Stimulated activated naive CD8-positive, alpha-beta T cell treated with anti-CD3 and anti-CD28 coated beads, Interleukin-15, Interleukin-2, amounts not matched to agents 100 ng/mL and 50 ng/mL, for 24 hours (primary cell): Measurements from ENCODE around the gene STIMATE.

Experiments
- H3K27ac Mint-ChIP-seq: one replicate; pipeline ENCODE4 v1.8.0; 2021; ENCODE audit warnings: mild to moderate bottlenecking, mixed read lengths
- H3K27me3 Mint-ChIP-seq: one replicate; pipeline ENCODE4 v1.8.0; 2021; ENCODE audit warnings: mixed read lengths
- H3K36me3 Mint-ChIP-seq: one replicate; pipeline ENCODE4 v1.8.0; 2021; ENCODE audit warnings: low read depth, mixed read lengths
- H3K4me1 Mint-ChIP-seq: one replicate; pipeline ENCODE4 v1.8.0; 2021; ENCODE audit warnings: low read depth, mixed read lengths
- H3K4me3 Mint-ChIP-seq: one replicate; pipeline ENCODE4 v1.8.0; 2021; ENCODE audit warnings: mild to moderate bottlenecking, mixed read lengths
- H3K9me3 Mint-ChIP-seq: one replicate; pipeline ENCODE4 v1.8.0; 2021; ENCODE audit warnings: mixed read lengths

The STIMATE gene

DNA sequence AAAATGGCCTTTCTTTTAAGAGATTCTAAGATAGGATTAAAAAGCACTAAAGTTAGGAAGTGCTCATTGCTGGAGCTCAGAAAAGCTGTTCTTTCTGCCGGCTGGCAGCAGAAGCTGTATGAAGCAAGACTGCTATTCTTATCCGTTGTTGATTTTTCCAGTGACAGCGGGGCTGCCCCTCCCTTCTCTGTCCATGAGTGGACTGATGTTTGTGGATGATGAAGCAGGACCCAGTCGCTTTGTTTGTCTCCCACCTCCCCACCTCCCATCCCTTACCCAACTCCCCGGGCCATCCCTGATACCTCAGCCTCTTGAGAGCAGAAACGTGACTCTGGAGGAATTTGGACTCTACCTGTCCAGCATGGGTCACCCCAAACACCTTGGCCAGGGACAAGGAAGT is 52.2 kb downstream of the STIMATE start:
- Mint-ChIP-seq H3K4me1 (peaks cover under 1% of the 10 kb centered on the region), H3K27me3 (no peaks in the 10 kb centered on the region)

DNA sequence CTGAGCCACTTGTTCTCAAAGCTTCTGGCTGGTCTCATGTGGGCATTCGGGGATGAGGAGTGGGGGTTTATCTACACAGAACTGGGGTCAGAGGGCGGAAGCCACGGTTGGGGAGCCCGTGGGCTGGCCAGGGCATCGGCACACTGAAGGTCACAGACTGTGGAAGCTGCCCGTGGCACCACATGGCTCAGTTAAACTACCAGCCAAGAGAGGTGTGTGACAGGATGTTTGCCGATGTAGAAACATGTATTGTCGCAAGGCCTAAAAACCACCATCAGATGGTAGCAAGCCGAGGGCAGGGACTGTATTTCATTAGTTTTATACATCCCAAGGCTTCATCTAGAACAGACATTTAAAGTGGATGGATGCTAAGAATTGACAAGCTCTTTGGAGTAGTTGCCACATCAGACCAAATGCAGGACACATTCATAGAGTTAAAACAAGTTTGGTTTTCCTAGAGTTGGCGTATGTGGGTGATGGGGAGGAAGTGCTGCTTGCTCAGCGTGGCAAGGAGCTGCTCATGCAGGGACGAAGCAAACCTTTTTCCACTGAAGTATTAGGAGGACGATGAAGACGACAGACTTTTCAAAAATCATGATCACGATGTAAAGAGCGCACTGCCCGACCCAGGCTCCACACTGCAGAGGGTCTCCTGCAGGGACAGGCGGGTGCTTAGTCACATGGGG is 52.9 kb downstream of the STIMATE start:
- no peaks in the 10 kb centered on the region for H3K27me3 Mint-ChIP-seq
- no peak overlapping the region for H3K27ac Mint-ChIP-seq
- no peaks in the 10 kb centered on the region for H3K9me3 Mint-ChIP-seq
- no peak overlapping the region for H3K4me3 Mint-ChIP-seq
- peaks cover 30% of the 10 kb centered on the region for H3K36me3 Mint-ChIP-seq
- peaks cover 8% of the 10 kb centered on the region for H3K4me1 Mint-ChIP-seq

More for the DNA sequence above, 52.2 kb downstream of the STIMATE start:
- Mint-ChIP-seq H3K9me3 (no peaks in the 10 kb centered on the region), H3K36me3 (peaks cover 30% of the 10 kb centered on the region), H3K27ac (no peak overlapping the region), H3K4me3 (no peak overlapping the region)

DNA sequence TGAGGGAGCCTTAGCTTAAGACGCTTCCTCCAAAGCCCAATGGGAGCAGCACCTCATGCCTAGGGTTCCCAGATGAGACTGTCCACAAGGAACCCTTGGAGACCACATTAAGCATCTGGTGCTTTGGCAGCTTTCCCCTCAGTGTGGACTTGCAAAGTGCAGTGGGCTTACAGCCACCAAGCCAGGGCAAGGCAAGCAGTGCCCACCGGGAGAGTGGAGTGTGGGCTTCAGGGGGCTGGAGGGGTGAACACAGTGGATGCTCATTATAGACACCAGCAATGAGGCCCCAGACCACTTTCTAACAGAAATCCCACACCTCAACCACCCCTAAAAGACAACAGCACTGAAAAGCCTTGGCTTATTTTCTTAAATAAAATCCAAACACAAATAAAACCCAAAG is 53.5 kb downstream of the STIMATE start:
- Mint-ChIP-seq H3K36me3 (peaks cover 29% of the 10 kb centered on the region), H3K27ac (no peak overlapping the region), H3K27me3 (no peaks in the 10 kb centered on the region), H3K9me3 (no peaks in the 10 kb centered on the region), H3K4me1 (peaks cover 12% of the 10 kb centered on the region), H3K4me3 (no peak overlapping the region)

DNA sequence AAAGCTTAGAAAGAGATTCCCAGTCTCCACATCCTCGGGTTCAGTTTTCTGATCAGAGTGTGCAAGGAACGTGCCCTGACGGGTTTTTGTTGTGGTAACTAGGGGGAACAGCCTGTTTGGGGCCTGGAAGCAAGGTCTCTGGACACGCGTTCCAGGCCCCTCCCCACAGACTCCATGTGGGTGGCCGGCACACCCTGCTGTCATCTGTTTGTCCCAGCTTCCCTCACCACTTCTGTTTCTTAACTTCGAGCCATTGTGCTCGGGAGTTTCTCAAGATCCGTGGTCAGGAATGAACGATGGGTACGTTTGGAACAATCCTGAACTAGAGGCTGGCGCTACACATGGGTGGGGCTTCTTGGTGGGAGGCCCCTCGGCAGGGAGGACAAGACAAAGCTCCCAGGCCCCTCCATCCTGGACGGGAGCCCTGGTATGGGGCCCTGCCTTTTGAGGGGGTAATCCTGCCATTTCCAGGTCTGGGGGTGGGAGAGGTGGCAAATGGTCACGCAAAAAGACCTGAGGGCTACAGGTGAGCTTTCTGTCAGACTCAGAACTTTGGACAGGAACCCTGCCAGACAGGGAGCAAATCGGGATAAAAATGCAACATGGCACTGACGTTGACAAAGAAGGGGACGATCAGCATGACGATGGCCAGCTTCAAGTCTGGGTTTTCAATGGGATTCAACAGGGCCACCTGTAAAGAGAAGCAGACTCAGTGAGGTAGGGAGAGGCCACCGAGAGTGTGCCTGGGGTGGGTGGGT is 54.1 kb downstream of the STIMATE start:
- Mint-ChIP-seq H3K27me3 (no peaks in the 10 kb centered on the region), H3K9me3 (no peaks in the 10 kb centered on the region), H3K27ac (no peak overlapping the region), H3K36me3 (peaks cover 26% of the 10 kb centered on the region), H3K4me3 (no peak overlapping the region), H3K4me1 (peaks cover 18% of the 10 kb centered on the region)

- peaks cover 29% of the 10 kb centered on the region for H3K36me3 Mint-ChIP-seq
- no peak overlapping the region for H3K27ac Mint-ChIP-seq
- H3K9me3 Mint-ChIP-seq: no peaks in the 10 kb centered on the region
- peaks cover 26% of the 10 kb centered on the region for H3K4me1 Mint-ChIP-seq
- no peaks in the 10 kb centered on the region for H3K27me3 Mint-ChIP-seq
- no peak overlapping the region for H3K4me3 Mint-ChIP-seq
These were observed 54.9 kb downstream of the STIMATE start for GRCh38 chr3:52842424-52842823.

GRCh38 chr3:52841981-52842340 is 55.4 kb downstream of the STIMATE start:
- Mint-ChIP-seq H3K4me3 (no peak overlapping the region), H3K27ac (no peak overlapping the region), H3K36me3 (peaks cover 30% of the 10 kb centered on the region), H3K9me3 (no peaks in the 10 kb centered on the region), H3K4me1 (peaks cover 27% of the 10 kb centered on the region), H3K27me3 (no peaks in the 10 kb centered on the region)

GRCh38 chr3:52841211-52841980 is 56.0 kb downstream of the STIMATE start:
- peaks cover 27% of the 10 kb centered on the region for H3K4me1 Mint-ChIP-seq
- no peaks in the 10 kb centered on the region for H3K9me3 Mint-ChIP-seq
- peaks cover 30% of the 10 kb centered on the region for H3K36me3 Mint-ChIP-seq
- H3K27ac Mint-ChIP-seq: no peak overlapping the region
- no peak overlapping the region for H3K4me3 Mint-ChIP-seq
- no peaks in the 10 kb centered on the region for H3K27me3 Mint-ChIP-seq

GRCh38 chr3:52839892-52840545 is 57.3 kb downstream of the STIMATE start:
- H3K27ac Mint-ChIP-seq: no peak overlapping the region
- H3K4me1 Mint-ChIP-seq: peaks cover 27% of the 10 kb centered on the region

DNA sequence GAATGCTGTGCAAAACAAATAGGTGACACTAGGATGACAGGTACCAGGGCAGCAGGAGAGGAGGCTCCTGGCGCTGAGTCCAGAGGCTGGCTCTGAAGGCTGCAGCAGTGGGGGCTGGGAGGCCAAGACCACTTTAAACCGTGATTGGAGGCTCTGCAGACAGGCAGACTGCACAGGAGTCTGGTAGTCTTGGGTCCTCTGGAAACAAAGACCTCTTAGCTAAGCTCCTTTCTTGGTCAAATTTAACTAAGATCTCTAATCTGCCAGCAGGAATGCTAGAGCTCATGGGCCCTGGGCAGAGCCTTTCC is 58.1 kb downstream of the STIMATE start:
- peaks cover 25% of the 10 kb centered on the region for H3K36me3 Mint-ChIP-seq
- peaks cover 27% of the 10 kb centered on the region for H3K4me1 Mint-ChIP-seq
- H3K9me3 Mint-ChIP-seq: no peaks in the 10 kb centered on the region
- no peak overlapping the region for H3K4me3 Mint-ChIP-seq
- H3K27ac Mint-ChIP-seq: no peak overlapping the region
- no peaks in the 10 kb centered on the region for H3K27me3 Mint-ChIP-seq

More at GRCh38 chr3:52839892-52840545, 57.3 kb downstream of the STIMATE start:
- Mint-ChIP-seq H3K27me3 (no peaks in the 10 kb centered on the region), H3K9me3 (no peaks in the 10 kb centered on the region), H3K4me3 (no peak overlapping the region), H3K36me3 (peaks cover 30% of the 10 kb centered on the region)

GRCh38 chr3:52838561-52839267 is 58.6 kb downstream of the STIMATE start:
- no peak overlapping the region for H3K27ac Mint-ChIP-seq
- no peak overlapping the region for H3K4me3 Mint-ChIP-seq
- H3K4me1 Mint-ChIP-seq: peaks cover 27% of the 10 kb centered on the region
- H3K9me3 Mint-ChIP-seq: no peaks in the 10 kb centered on the region
- H3K27me3 Mint-ChIP-seq: no peaks in the 10 kb centered on the region
- H3K36me3 Mint-ChIP-seq: peaks cover 23% of the 10 kb centered on the region

DNA sequence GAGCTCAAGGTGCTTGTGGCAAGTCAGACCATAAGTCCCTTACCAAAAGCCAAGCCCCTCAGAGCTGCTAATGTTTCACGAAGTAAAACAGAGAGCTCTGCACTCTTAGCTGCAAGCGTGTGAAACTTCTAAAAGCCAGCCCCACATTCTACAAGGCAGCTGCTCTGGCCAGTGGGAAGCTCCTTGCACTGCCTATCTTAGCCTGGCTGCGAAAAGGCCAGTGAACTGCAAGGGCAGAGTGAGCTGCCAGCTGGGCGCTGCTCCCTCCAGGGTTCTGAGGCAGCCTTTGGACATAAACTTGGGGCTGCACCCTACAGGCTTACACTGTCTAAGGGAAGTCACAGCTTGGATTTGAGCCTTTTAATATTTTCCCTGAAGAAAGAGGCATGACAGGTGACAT is 60.4 kb downstream of the STIMATE start:
- H3K4me3 Mint-ChIP-seq: no peak overlapping the region
- H3K4me1 Mint-ChIP-seq: peaks cover 27% of the 10 kb centered on the region
- no peak overlapping the region for H3K27ac Mint-ChIP-seq
- H3K9me3 Mint-ChIP-seq: no peaks in the 10 kb centered on the region
- peaks cover 16% of the 10 kb centered on the region for H3K36me3 Mint-ChIP-seq
- H3K27me3 Mint-ChIP-seq: no peaks in the 10 kb centered on the region

DNA sequence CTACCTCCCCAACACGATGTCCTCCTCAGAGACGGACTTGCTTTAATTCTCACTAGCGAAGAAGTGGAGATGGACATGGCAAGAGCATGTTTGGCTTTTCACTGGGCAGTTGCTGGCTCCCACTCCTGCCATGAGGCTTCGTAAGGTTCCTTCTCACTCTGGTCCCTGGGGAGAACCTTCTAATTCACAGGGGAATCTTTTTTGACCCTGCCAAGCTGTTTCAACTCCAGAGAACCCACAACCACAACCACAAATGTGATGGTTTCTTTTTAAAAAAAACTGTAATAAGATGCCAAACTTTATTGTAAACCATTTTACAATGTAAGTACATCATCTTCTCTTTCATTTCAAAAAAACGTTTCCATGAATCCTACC is 60.9 kb downstream of the STIMATE start:
- no peaks in the 10 kb centered on the region for H3K27me3 Mint-ChIP-seq
- H3K4me3 Mint-ChIP-seq: no peak overlapping the region
- peaks cover 27% of the 10 kb centered on the region for H3K4me1 Mint-ChIP-seq
- H3K9me3 Mint-ChIP-seq: no peaks in the 10 kb centered on the region
- H3K27ac Mint-ChIP-seq: no peak overlapping the region
- peaks cover 11% of the 10 kb centered on the region for H3K36me3 Mint-ChIP-seq

GRCh38 chr3:52835766-52836470 is 61.4 kb downstream of the STIMATE start:
- H3K9me3 Mint-ChIP-seq: no peaks in the 10 kb centered on the region
- no peak overlapping the region for H3K4me3 Mint-ChIP-seq
- H3K36me3 Mint-ChIP-seq: peaks cover 5% of the 10 kb centered on the region
- no peaks in the 10 kb centered on the region for H3K27me3 Mint-ChIP-seq
- H3K27ac Mint-ChIP-seq: no peak overlapping the region
- peaks cover 31% of the 10 kb centered on the region for H3K4me1 Mint-ChIP-seq

DNA sequence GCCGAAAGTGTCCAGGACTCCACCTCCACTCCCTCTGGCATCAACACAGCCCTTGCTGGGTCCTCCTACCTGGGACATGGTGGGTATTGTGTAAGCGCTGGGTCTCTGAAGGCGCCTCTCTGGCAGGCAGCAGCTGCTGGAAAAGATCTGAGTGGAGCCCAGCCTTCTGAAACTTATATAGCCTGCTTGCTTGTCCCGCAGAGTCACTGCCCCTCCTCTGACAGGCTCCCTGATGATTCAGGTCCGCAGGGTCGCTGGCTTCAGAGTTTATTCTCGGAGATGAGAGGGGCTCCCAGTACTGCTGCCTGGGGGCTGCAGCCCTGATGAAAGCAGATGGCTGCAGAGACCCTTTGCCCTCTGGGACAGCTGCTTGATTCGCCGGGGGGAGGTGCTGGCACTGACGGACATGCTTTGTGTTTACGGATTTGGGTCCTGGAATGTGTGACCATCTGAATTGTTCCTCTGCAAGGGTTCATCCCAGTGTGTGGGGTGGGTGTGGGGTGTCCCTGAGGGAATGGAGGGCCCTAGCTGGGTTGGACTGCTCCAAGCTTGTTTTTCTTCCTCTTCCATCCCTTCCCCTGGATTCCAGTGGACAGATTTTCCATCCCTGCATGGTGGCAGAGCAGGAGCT is 62.4 kb downstream of the STIMATE start, which contains the start of gene MUSTN1:
Gene MUSTN1, minus strand, starts transcription at position 149 of the 631 bp plus-strand sequence. Its CDS starts 71 bp downstream, at position 78.
- Mint-ChIP-seq H3K9me3 (no peaks in the 10 kb centered on the region), H3K27me3 (no peaks in the 10 kb centered on the region), H3K36me3 (peaks cover 5% of the 10 kb centered on the region), H3K4me3 (no peak within 1 kb of the TSS), H3K4me1 (peaks cover 29% of the 10 kb centered on the region), H3K27ac (no peak within 1 kb of the TSS)
